SIG-M5 treated with dmso at 0.1 percent for 504 hours (cell line): ENCODE results near the gene FXYD5.
"Not testable (repeated sequence)": the region's sequence is repeated elsewhere in the genome, so short reads cannot be mapped to it uniquely, and the experiment has no call there.

Experiments
- DNase-seq: peaks from one replicate; lab custom pipeline; 2025; ENCODE audit not compliant: unreplicated experiment; lab: John Stamatoyannopoulos, UW

Gene FXYD5

DNA sequence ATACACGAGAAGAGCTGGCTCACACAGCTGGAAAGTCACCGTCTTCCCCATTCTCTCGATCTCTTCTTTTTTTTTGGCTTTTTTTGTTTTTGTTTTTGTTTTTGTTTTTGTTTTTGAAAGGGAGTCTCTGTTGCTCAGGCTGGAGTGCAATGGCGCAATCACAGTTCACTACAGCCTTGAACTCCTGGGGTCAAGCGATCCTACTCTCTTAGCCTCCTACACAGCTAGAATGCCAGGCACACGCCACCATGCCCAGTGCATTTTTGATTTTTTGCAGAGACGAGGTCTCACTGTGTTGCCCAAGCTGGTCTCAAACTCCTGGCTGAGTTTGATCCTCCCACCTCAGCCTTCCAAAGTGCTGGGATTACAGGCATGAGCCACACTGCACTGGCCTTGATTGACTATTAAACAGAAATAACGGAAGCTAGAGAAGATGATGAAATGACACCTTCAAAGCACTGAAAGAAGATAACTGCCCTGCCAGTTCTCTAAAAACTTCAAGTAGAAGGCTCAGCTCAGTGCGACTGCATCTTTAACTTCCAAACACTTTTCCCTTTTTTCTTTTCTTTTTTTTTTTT is 34.9 kb upstream of the FXYD5 start:
- DNase-seq = peak; percentile 25

DNA sequence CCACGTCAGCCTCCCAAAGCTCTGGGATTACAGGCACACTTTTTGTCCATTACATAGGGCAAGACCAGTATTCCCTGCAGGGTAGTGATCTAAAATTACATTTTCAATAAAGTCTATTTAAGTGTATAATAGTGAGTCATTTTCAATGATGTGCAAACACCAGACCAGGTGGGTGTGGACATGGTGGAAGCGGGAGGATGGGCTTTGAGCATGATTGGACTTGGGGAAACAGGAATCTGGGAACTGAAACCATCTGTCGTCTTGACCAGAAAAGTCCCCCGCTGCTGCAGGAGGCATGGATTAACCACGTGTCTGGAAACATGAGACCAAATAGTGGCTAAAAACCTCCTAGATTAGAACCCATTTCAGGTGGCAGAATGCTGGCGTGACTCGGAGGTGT is 34.0 kb upstream of the FXYD5 start:
- DNase-seq = peak; percentile 60

DNA sequence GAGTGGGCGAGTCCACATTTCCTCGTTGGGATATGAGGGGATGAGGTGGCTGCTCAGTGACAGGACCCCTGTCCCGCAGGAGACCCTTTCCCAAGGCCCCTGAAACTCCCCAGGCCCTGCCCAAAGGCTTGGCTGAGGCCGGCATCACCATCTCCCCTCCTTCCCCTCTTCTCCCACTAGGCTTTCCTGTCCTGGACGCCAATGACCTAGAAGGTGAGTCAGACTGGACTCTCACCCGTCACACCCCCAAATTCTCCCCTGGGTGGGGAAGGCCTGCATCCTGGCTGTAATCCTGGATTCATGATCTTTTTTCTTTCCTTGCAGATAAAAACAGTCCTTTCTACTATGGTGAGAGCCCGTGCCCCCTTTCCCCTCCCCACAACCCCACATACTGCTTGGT is 33.6 kb upstream of the FXYD5 start:
- DNase-seq = no peak

DNA sequence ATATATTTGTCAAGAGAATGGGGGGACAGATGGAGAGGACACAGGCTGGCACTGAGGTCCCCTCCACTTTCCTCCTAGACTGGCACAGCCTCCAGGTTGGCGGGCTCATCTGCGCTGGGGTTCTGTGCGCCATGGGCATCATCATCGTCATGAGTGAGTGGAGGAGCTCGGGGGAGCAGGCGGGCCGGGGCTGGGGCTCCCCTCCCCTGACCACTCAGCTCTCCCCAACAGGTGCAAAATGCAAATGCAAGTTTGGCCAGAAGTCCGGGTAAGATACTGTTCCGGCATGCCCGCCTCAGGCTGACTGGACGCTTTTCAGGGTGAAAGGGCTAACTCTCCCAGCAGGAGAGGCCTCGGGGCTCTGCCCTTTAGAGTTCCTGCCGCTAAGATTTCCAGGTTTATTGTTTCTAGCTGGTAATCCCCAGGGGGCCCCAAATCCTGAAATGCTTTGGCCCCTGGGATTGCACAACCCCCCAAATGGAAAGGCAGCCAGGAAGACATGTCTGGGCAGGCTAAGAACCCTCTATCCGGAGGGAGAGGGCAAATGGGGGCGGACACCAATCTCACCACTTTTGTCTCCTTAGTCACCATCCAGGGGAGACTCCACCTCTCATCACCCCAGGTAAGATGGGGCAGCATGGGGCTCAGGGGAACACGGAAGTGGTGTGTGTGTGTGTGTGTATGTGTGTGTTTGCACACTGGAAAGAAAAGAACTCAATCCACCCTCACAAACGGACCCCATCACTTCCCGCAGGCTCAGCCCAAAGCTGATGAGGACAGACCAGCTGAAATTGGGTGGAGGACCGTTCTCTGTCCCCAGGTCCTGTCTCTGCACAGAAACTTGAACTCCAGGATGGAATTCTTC is 31.6 kb upstream of the FXYD5 start:
- no peak for DNase-seq

DNA sequence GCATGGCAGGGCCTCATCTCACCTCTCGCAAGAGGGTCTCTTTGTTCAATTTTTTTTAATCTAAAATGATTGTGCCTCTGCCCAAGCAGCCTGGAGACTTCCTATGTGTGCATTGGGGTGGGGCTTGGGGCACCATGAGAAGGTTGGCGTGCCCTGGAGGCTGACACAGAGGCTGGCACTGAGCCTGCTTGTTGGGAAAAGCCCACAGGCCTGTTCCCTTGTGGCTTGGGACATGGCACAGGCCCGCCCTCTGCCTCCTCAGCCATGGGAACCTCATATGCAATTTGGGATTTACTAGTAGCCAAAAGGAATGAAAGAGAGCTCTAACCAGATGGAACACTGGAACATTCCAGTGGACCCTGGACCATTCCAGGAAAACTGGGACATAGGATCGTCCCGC is 31.0 kb upstream of the FXYD5 start:
- no peak for DNase-seq

DNA sequence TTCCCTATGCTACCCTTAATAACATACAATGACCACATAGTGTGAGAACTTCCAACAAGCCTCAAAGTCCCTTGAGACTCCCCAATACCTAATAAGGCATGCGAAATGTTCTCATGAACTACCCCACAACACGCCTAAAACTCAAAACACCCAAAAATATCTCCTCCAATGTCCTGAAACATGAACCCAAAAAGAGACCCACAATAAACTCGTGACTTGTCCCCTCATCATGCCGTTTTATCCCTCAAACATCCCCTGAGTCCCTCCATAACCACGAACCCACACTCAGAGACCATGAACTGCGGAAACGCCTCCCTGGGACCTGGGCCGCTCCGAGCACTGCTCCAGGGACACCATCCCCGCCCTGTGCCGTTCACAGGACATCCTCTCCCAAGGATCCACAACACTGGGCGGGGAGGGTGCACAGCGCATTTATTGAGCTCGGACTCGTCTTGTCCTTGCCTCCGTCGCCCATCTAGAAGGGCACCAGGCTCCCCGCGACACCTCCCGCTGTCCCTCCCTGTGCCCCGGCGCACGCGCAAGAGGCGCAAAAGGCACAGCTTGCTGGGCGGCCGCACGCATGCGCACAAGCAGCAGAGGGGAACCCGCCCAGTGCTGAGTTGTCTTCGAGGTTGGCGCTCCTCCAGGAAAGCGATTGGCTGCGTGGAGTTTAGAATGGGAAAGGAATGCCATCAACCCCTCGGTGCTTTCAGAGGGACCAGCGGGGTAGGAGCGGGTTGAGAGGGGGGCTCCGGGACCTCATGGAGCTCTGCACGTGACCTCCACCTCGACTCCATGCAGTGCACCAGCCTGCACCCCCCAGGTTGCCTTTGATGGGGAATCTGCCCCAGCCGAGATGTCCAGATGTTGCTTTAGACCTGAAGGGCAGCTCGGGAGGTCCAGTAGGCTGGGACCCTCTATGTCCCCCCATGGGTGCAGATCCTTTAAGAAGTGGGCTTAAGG is 30.2 kb upstream of the FXYD5 start:
- DNase-seq = peak; percentile 60

DNA sequence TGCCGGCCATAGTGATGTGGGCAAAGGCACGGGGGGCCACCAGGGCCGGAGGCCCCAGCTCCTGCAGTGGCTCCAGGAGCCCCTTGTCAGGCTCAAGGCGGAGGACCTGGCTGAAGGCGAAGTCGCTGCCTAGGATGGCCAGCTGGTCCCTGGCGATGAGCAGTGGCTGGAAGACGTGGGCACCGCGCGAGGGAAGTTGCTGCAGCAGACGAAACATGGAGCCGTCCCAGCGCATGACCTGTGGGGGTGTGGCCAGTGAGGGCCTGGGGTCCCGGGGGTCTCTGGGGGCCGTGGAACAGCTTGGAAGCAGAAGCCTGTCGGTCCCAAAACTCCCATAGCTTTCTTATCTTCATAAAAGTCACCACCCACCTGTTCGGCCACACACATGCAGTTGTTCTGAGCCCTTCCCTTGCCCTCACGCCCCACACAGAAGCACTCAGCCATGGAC is 29.2 kb upstream of the FXYD5 start:
- no peak for DNase-seq

DNA sequence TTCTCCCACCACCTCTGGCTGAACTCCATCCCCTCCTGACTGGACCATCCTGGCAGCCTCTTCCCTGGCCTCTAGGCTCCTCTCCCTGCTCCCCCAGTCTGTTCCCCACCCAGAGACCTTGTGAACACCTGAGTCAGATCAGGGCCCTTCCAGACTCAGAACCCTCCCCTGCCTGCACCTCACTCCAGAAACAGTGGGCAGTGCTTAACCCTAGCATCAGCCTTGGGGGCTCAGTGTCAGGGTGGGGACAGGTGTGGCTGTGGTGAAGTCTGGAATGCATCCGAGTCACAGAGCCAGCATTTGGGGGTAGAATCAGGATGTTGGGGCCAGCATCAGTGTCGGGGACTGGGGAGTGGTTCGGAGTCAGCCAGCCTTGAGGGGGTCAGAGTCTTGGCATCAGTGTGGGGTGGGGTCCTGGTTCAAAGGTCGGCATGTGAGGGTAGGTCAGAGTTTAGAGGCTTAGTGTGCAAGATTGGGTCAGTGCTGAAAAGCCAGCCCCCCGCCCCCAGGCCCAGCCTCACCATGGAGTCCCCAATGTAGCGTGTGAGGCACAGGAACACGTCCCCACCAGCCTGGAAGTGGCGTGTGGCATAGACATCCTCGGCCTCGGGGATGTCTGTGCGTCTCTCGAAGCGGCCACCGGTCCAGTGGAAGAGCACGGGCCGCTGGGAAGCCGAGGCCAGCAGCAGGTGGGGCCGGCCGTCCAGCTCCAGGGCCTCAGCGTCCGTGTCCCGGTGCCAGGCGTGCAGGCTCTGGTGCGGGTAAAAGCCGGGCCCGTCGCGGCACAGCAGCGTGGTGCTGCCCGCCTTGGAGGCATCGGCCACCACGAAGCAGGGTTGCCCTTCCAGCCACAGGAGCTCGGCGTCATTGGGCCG is 28.5 kb upstream of the FXYD5 start:
- no peak for DNase-seq

DNA sequence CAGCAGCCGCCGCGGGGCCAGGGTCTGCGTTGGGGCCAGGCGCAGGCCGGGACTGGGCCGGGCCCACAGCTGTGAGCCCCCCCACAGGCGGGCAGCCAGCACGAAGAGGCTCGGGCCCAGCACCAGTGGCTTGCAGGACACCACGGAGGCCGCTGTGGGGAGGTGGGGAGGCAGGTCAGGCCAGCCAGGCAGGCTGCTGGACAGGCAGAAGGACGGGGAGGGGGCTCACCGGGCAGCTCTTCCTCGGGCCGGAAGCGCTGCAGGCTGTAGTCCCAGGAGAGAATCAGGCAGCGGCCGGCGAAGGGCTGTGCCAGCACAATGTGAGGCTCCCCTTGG is 27.9 kb upstream of the FXYD5 start:
- DNase-seq = no peak

DNA sequence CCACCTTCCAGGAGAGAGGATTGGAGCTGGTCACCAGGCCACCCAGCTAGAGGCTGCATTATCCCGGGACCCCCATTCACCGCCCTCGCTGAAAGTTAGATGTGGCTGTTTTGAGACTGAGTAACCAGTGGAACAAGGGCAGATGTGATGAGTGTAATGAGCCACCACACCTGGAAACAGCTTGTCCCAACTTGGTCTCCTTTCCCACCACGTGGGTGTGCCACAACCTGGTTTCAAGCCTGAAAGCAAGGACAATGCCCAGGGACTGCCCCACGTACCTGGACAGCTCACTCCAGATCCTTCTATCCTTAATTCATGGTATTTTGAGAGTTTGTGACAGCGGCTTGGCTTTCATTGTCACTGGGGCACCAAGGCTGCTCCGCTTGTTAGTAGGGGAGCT is 26.7 kb upstream of the FXYD5 start:
- no peak for DNase-seq

DNA sequence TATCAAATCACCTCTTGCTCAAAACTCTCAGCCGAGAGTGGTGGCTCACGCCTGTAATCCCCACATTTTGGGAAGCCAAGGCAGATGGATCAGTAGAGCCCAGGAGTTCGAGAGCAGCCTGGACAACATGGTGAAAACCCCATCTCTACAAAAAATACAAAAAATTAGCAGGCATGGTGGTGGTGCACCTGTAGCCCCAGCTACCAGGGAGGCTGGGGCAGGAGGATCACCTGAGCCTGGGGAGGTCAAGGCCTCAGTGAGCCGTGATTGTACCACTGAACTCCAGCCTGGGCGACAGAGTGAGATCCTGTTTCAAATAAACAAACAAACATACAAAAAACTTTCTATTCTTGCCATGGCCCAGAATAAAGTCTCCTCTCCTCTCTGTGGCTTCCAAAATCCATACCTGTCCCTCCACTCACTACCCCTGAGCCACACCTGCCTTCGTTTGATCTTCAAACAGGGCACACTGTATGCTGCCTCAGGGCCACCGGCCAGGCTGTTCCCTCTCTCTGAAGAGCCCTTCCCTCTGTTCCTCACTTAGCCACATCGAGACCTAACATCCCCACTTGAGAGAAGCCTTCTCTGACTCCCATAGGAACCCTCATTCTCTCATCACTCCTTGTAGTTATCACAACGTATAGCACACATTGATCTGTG is 26.0 kb upstream of the FXYD5 start:
- no peak for DNase-seq

DNA sequence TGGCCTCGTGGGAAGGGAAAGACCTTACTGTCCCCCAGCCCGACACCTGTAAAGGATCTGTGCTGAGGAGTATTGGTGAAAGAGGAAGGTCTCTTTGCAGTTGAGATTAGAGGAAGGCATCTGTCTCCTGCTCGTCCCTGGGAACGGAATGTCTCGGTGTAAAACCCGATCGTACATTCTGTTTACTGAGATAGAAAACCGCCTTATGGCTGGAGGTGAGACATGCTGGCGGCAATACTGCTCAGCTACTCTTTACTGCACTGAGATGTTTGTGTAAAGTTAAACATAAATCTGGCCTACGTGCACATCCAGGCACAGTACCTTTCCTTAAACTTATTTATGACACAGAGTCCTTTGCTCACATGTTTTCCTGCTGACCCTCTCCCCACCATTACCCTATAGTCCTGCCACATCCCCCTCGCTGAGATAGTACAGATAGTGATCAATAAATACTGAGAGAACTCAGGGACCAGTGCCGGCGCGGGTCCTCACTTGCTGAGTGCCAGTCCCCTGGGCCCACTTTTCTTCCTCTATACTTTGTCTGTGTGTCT is 24.7 kb upstream of the FXYD5 start:
- not testable (repeated sequence) for DNase-seq

DNA sequence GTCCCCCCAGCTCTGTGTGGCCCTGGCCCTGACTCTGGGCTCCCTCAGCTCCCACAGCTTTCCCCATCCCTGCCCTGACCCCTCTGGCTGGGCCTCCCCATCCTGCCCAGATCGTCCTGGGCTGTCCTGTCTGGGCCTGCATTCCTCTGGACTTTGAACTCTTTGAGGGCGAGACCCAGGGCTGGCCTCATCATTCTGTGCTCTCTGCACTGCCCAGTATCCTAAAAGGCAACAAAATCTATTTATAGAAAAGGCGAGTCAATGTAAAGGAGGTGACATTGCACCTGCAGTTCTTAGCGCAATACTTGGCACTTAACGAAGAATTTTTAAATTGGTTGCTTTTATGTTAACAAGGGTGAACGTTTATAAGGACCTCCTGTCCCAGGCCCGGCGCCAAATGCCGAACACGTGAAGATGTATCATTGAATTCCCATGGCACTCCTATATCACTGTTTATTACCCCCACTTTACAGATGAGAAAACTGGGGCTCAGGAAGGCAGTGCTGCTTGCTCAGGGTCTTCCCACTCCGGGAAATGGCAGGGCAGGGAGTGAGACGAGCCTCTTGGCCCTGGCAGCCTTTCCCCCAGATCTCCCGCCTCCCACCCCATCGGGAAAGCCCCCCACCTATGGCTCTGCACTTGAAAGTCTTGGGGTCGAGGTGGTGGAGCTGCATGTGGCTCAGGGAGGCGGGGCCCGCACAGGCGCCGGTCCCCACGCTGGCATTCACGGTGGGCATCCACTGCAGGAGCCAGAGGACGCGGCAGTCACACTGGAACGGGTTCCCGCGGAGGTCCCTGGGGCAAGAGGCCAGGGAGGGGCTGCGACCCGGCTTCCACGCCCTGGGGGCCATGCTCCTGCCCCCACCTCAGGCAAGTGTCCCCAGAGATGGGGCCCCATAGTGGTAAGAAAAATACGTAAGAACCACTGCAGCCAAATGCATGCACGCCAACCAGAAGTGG is 23.5 kb upstream of the FXYD5 start:
- DNase-seq = no peak

DNA sequence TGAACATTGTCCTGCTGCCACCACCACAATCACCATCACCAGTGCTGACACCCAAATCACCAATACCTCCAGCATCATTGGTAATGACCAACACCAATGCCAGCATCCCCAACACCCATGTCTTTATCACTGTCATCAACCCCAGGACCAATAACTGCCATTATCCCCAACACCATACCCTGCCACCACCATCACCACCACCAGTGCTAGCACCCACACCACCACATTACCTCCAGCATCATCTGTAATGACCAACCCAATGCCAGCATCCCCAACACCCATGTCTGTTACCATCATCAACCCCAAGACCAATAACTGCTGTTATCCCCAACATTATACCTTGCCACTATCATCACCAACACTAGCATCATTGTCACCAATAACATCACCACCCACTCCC is 22.3 kb upstream of the FXYD5 start:
- no peak for DNase-seq

DNA sequence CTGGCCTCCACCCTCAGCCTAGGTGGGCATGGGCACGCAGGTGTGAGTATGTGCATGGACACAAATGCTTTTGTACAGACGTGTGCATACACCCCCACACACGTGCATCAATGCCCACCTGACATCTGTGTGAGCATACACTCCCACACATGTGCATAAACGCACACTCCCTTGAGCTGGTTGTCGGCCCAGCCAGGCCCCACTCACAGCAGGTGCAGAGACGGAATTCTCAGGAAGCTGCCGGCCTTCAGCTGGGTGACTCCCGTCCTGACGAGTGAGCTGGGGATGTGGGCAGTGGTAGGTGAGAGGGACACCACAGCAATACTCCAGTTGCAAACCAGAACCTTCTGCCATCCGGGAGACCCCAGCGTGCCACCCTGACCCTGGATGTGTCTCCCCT is 20.7 kb upstream of the FXYD5 start:
- no peak for DNase-seq

DNA sequence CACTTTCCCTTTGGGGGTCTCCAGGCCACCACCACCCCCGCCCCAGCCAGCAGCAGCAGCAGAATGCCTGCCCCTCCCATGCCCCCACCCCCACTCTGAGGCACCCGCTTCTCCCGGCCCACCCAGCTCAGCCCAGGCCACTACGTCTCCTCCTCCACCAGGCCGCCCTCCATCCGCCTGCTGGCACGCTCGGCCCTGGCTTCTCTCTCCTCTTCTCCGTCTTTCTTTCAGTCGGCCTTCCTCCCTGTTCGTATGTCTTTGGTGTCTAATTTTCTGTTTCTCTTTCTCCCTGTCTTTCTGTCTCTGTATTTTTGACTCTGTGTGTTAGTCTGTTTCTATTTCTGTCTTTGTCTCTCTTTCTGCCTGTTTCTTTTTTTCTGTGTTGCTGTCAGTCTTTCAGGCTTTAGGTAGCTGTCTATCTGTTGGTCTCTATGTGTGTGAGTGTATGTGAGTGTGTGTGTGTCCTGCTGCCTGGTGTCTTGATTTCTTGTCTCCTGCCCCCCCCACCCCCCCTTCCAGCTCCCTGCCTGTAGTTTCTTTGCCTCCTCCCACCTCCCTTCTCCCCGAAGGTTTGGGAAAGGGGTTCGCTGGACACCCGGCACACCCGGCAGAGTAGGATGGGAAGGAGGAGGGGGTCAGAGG is 19.8 kb upstream of the FXYD5 start, which contains the start of gene LGI4:
LGI4 (minus strand) TSS at position 459 of the 642 bp plus-strand sequence; CDS start at position 80, 379 bp downstream.
- no peak for DNase-seq

DNA sequence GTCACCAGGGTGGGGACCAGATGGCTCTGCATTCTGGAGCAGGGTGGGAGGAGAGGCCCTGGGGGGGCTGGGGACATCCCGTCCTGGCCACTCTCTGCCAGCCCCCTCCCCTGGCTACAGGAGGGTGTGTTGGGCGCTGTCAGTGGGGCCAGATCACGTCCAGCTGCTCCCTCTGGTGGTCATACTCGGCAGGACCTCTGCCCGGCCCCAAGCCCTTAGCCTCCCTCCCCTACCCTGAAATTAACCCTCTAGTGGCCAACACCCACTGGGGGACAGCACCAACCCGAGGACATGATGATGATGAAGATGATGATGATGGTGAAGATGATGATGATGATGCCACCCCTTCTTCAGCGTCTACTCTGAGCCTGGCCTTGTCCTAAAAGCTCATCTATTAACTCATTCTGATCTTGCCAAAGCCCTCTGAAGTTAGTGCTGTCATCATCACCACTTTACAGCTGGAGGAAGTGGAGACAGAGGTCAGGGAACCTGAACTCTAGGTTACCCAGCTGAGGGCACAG is 19.1 kb upstream of the FXYD5 start:
- peak; percentile 54 for DNase-seq

DNA sequence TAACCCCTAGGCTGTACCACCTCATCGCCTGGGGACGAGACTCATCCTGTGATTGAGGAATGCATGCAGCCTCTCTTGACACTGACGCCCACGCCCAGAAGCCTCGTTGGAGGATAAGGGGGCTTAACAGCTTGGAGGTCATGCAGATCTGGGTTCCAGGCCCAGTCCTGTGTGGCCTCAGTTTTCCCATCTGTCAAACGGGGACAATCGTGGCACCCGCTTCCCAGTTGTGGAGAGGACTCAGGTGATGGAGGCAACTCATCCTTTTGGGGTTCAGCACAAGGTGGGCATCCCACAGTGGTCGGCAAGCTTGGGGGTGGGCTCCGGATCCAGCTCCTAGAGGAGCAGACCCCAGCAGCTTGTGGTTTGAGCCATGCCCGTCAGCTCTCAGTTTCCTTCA is 18.3 kb upstream of the FXYD5 start:
- DNase-seq = no peak
